Ishikawa (cell line): ENCODE data around the gene RECK.

ENCODE experiments used
- CEBPB ChIP-seq: IDR thresholded peaks from 2 replicates; pipeline ENCODE4 v1.6.1; 2012
- CREB1 ChIP-seq: IDR thresholded peaks from 2 replicates; pipeline ENCODE4 v1.6.1; 2012; ENCODE audit warnings: low read depth
- EP300 ChIP-seq: IDR thresholded peaks from 2 replicates; pipeline ENCODE4 v1.6.1; 2012; ENCODE audit warnings: borderline replicate concordance
- MAX ChIP-seq: IDR thresholded peaks from 2 replicates; pipeline ENCODE4 v1.6.1; 2012
- TAF1 ChIP-seq: IDR thresholded peaks from 2 replicates; pipeline ENCODE4 v1.6.1; 2012; ENCODE audit warnings: low read depth, mild to moderate bottlenecking
- TCF12 ChIP-seq: IDR thresholded peaks from 2 replicates; pipeline ENCODE4 v1.6.1; 2012; ENCODE audit warnings: low read depth
- TEAD4 ChIP-seq: IDR thresholded peaks from 2 replicates; pipeline ENCODE4 v1.6.1; 2012
- ZBTB7A ChIP-seq: IDR thresholded peaks from 2 replicates; pipeline ENCODE4 v1.6.1; 2012; ENCODE audit warnings: low read depth
- TF ChIP-seq, protein P1 (sequence below): IDR thresholded peaks from 2 replicates; pipeline ENCODE4 v1.6.1; 2012

DNA sequence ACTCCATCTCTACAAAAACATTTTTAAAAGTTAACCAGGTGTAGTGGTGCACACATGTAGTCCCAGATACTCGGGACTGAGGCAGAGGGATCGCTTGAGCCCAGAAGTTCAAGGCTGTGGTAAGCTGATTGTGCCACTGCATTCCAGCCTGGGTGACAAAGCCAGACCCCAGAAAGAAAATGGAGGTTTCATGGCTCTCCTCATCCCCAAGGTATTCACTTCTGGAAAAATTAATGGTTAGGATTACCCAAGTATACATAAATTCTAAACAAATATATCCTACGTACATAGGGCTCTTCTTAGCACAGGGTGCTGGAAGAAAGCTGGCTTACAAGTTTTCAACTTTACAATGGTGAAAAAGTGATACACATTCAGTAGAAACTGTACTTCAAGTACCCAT is 18.6 kb upstream of the RECK start:
- TF ChIP-seq TCF12, result no peak
- TF ChIP-seq, protein P1, sequence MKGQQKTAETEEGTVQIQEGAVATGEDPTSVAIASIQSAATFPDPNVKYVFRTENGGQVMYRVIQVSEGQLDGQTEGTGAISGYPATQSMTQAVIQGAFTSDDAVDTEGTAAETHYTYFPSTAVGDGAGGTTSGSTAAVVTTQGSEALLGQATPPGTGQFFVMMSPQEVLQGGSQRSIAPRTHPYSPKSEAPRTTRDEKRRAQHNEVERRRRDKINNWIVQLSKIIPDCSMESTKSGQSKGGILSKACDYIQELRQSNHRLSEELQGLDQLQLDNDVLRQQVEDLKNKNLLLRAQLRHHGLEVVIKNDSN, result no peak
- TF ChIP-seq ZBTB7A, result no peak
- TF ChIP-seq MAX, result no peak
- TF ChIP-seq TAF1, result no peak
- no peak for TF ChIP-seq EP300
- TF ChIP-seq TEAD4, result no peak
- TF ChIP-seq CREB1, result no peak
- TF ChIP-seq CEBPB, result no peak
